CD4-positive, alpha-beta T cell (primary cell): ENCODE data around the gene UNC45A. TPM values are rescaled to one million over a fixed set of nuclear protein-coding genes. Genes with fewer than 3 reads are reported as not detected.

Source experiments
- ATAC-seq: fragments of 200-7000 bp; cut with Tn5 transposase; one replicate; pipeline ENCODE4 v1.10.0; 2022; ENCODE audit warnings: mild to moderate bottlenecking; ENCODE audit not compliant: poor library complexity
- CTCF ChIA-PET: fragments of 350-600 bp; sonication (Branson Sonifier 250); formaldehyde crosslinking; loops from one replicate; lab custom pipeline; 2021; ENCODE audit warnings: antibody characterized with exemption, inconsistent platforms; lab: Charles Lee
- POLR2A ChIA-PET: fragments of 350-600 bp; sonication (Branson Sonifier 250); formaldehyde crosslinking; loops from one replicate; lab custom pipeline; 2021; ENCODE audit warnings: antibody characterized with exemption, inconsistent platforms; lab: Charles Lee
- DNase-seq, 14 experiments: peaks; one replicate each; pipeline ENCODE4 v3.0.0-alpha.2; 2013 to 2020; ENCODE audit warnings: mixed read lengths in 2 of 14
- H3K27ac ChIP-seq, 2 donors: one replicate each; pipeline versions ENCODE4 v1.5.1 to v1.7.0; 2013; ENCODE audit warnings: low read length in 2 of 2, low read depth in 1 of 2, mild to moderate bottlenecking in 1 of 2
- H3K27me3 ChIP-seq, 2 experiments: 1 replicate in 1 of 2; 2 replicates in 1 of 2; pipeline versions ENCODE4 v1.6.1 to v1.7.0; 2013; ENCODE audit warnings: low read length in 2 of 2, control low read depth in 1 of 2, mild to moderate bottlenecking in 1 of 2, moderate library complexity in 1 of 2; ENCODE audit not compliant: insufficient read depth in 2 of 2, control insufficient read depth in 1 of 2
- H3K36me3 ChIP-seq: one replicate; pipeline ENCODE4 v1.6.1; 2013; ENCODE audit warnings: low read length, control low read depth; ENCODE audit not compliant: insufficient read depth
- H3K4me1 ChIP-seq: one replicate; pipeline ENCODE4 v1.6.1; 2013; ENCODE audit warnings: low read length, control low read depth; ENCODE audit not compliant: insufficient read depth
- H3K4me3 ChIP-seq: one replicate; pipeline ENCODE4 v1.5.1; 2013; ENCODE audit warnings: mild to moderate bottlenecking, low read length, moderate library complexity
- H3K9me3 ChIP-seq, 2 experiments: 1 replicate in 1 of 2; 2 replicates in 1 of 2; pipeline versions ENCODE4 v1.6.1 to v1.7.0; 2013; ENCODE audit warnings: low read length in 2 of 2, mild to moderate bottlenecking in 2 of 2, control low read depth in 1 of 2, moderate library complexity in 1 of 2; ENCODE audit not compliant: control insufficient read depth in 1 of 2, insufficient read depth in 1 of 2
- H3K27ac Mint-ChIP-seq: one replicate; pipeline ENCODE4 v1.8.0; 2020; ENCODE audit warnings: mixed read lengths
- H3K27me3 Mint-ChIP-seq: one replicate; pipeline ENCODE4 v1.8.0; 2021; ENCODE audit warnings: mixed read lengths
- H3K36me3 Mint-ChIP-seq: one replicate; pipeline ENCODE4 v1.8.0; 2021; ENCODE audit warnings: low read depth, mixed read lengths
- H3K4me1 Mint-ChIP-seq: one replicate; pipeline ENCODE4 v1.8.0; 2021; ENCODE audit warnings: low read depth, mixed read lengths
- H3K4me3 Mint-ChIP-seq: one replicate; pipeline ENCODE4 v1.8.0; 2020; ENCODE audit warnings: mild to moderate bottlenecking, mixed read lengths
- H3K9me3 Mint-ChIP-seq: one replicate; pipeline ENCODE4 v1.8.0; 2020; ENCODE audit warnings: mixed read lengths
- CTCF ChIP-seq: fragments of 200-600 bp; IDR thresholded peaks from one replicate; pipeline ENCODE4 v1.8.0; 2022; ENCODE audit warnings: antibody characterized with exemption, mild to moderate bottlenecking
- intact Hi-C, 2 experiments: fragments of 100-400 bp; cut with DNase I in 1 of 2; cut with micrococcal nuclease in 1 of 2; formaldehyde crosslinking; loops; one replicate each; pipeline versions ENCODE4 v1.15.1 to v1.9.0; 2023 to 2025; cut with DNase I, micrococcal nuclease
- total RNA-seq, 174 experiments: library from RNA in 2 of 174; stranded (reverse) in 2 of 174; gene quantifications; one replicate each; pipeline ENCODE4 v1.2.3 and lab custom pipeline; 2021 to 2026

The UNC45A gene
- total RNA-seq, 2 experiments from 2014 or later: 17.6 to 18.9 TPM

GRCh38 chr15:90994417-90995311 is 59.6 kb downstream of the UNC45A start, which contains the start of gene PRC1:
TSS of gene PRC1 (minus strand) at chr15:90994535. CDS start at chr15:90994417, 118 bp downstream.
- Histone ChIP-seq H3K27me3 (no peaks in the 10 kb centered on the region), H3K27ac (peak within 1 kb of the TSS; percentile 89 to 91), H3K36me3 (peaks cover 15% of the 10 kb centered on the region), H3K9me3 (no peaks in the 10 kb centered on the region), H3K4me1 (peaks cover 13% of the 10 kb centered on the region), H3K4me3 (peak within 1 kb of the TSS; percentile 100)
- ATAC-seq: peak; percentile 95
- Mint-ChIP-seq H3K4me3 (peak within 1 kb of the TSS; percentile 100), H3K9me3 (no peaks in the 10 kb centered on the region), H3K4me1 (peaks cover 21% of the 10 kb centered on the region), H3K27ac (peak within 1 kb of the TSS; percentile 99), H3K27me3 (no peaks in the 10 kb centered on the region), H3K36me3 (peaks cover 34% of the 10 kb centered on the region)
- CTCF ChIA-PET: interaction anchor here (1.2 to 1.3 kb wide), 2 partner anchors 60 to 63 kb away, joined by 4 to 5 read pairs; partner anchors contain the start of genes HDDC3 and UNC45A
- intact Hi-C loops: loop anchor here (2.0 to 10.0 kb wide), 5 partner anchors 26 to 60 kb away; partner anchors contain the start of genes UNC45A (in 2 of the 2), HDDC3 (in 1 of the 2) and RCCD1 (in 1 of the 2)
- TF ChIP-seq CTCF: no peak
- POLR2A ChIA-PET: interaction anchor here (0.6 to 1.2 kb wide), 4 partner anchors 10 to 63 kb away, joined by 3 to 4 read pairs (median 3); partner anchors contain the start of genes HDDC3 and UNC45A
- DNase-seq: peak; percentile 93 to 99 (median 96)

GRCh38 chr15:90998737-90999136 is 63.7 kb downstream of the UNC45A start:
- Histone ChIP-seq H3K4me3 (no peak overlapping the region), H3K36me3 (peaks cover 48% of the 10 kb centered on the region), H3K27me3 (no peaks in the 10 kb centered on the region), H3K4me1 (peaks cover 4% of the 10 kb centered on the region), H3K9me3 (no peaks in the 10 kb centered on the region), H3K27ac (no peak overlapping the region)
- POLR2A ChIA-PET: no interaction called here
- DNase-seq (no peak), ATAC-seq (no peak)
- Mint-ChIP-seq H3K4me1 (peaks cover 15% of the 10 kb centered on the region), H3K27me3 (no peaks in the 10 kb centered on the region), H3K9me3 (no peaks in the 10 kb centered on the region), H3K36me3 (peaks cover 72% of the 10 kb centered on the region), H3K27ac (peak overlapping the region; percentile 17), H3K4me3 (no peak overlapping the region)
- TF ChIP-seq CTCF: no peak
- intact Hi-C loops: loop anchor here (5.0 to 10.0 kb wide), 2 partner anchors 61 to 64 kb away; partner anchors contain the start of genes UNC45A (in 2 of the 2) and HDDC3 (in 1 of the 2)
- CTCF ChIA-PET: no interaction called here

DNA sequence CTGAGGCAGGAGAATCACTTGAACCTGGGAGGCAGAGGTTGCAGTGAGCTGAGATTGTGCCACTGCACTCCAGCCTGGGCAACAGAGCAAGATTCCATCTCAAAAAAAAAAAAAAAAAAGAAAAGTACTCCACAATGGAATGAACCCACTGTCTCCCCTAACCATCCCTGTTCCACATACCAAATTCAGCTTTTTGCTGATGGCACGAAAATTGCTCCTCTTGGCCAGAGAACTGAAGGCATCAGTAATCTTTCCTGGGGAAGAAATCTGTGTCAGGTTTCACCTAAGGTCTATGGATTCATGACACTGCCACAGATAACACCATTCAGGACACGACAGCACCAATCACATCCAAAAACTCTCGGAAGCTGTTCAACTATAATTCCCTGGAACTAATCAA is 66.1 kb downstream of the UNC45A start:
- TF ChIP-seq CTCF: no peak
- no peak overlapping the region for H3K4me3 ChIP-seq
- H3K4me1 Mint-ChIP-seq: no peaks in the 10 kb centered on the region
- no peaks in the 10 kb centered on the region for H3K27me3 ChIP-seq
- no peak overlapping the region for H3K4me3 Mint-ChIP-seq
- ATAC-seq (no peak), DNase-seq (no peak)
- ChIA-PET CTCF (no interaction called here), POLR2A (no interaction called here)
- H3K36me3 Mint-ChIP-seq: peaks cover 82% of the 10 kb centered on the region
- H3K9me3 Mint-ChIP-seq: no peaks in the 10 kb centered on the region
- H3K27me3 Mint-ChIP-seq: no peaks in the 10 kb centered on the region
- H3K27ac ChIP-seq: no peak overlapping the region
- no peaks in the 10 kb centered on the region for H3K9me3 ChIP-seq
- H3K4me1 ChIP-seq: no peaks in the 10 kb centered on the region
- no peak overlapping the region for H3K27ac Mint-ChIP-seq
- peaks cover 70% of the 10 kb centered on the region for H3K36me3 ChIP-seq
- intact Hi-C loops: no loop called here

Other genes with a start within 250 kb of the UNC45A start
- gene BLM, start 217.9 kb upstream of the UNC45A start, total RNA-seq: 1 to 10 TPM; 1.6 to 1.8 TPM
- gene FURIN, start 66.7 kb upstream of the UNC45A start, total RNA-seq: 100 to 1,000 TPM in 1 of 2 experiments, 10 to 100 TPM in 1; 97.4 to 104 TPM
- gene FES, start 50.8 kb upstream of the UNC45A start, total RNA-seq: 1 to 10 TPM; 3.0 to 5.5 TPM
- gene MAN2A2, start 32.0 kb upstream of the UNC45A start, total RNA-seq: 100 to 1,000 TPM; 125 to 128 TPM
- gene HDDC3, start 2.7 kb upstream of the UNC45A start, total RNA-seq: 10 to 100 TPM in 1 of 2 experiments, 1 to 10 TPM in 1; 9.9 to 10.8 TPM
- gene RCCD1, start 19.6 kb downstream of the UNC45A start, total RNA-seq: 1 to 10 TPM; 4.5 to 4.8 TPM
- 10 to 100 TPM; 24.4 to 26.7 TPM for gene PRC1, start 59.2 kb downstream of the UNC45A start, total RNA-seq
- gene VPS33B, start 87.3 kb downstream of the UNC45A start, total RNA-seq: 10 to 100 TPM; 17.2 to 23.8 TPM
- gene SV2B, start 165.0 kb downstream of the UNC45A start, total RNA-seq: not detected